Body of pancreas (tissue), 4 donors: Measurements from ENCODE around the gene CLDN4.

Experiments used
- POLR2A ChIP-seq, 3 donors: fragments of 450-650 bp; IDR thresholded peaks; one replicate each; pipeline ENCODE4 v1.6.1; 2016; ENCODE audit warnings: antibody characterized with exemption in 3 of 3, mild to moderate bottlenecking in 2 of 3
- TF ChIP-seq, protein P1 (sequence below), 7 experiments: fragments of 450-650 bp in 4 of 7; fragments of 200-600 bp in 3 of 7; sonication (generic) in 3 of 7; IDR thresholded peaks; one replicate each; pipeline ENCODE4 v1.5.1; 2016 to 2019; ENCODE audit warnings: antibody characterized with exemption in 7 of 7

GRCh38 chr7:73844131-73844547 lies 13.3 kb downstream of the CLDN4 start:
- TF ChIP-seq, protein P1, sequence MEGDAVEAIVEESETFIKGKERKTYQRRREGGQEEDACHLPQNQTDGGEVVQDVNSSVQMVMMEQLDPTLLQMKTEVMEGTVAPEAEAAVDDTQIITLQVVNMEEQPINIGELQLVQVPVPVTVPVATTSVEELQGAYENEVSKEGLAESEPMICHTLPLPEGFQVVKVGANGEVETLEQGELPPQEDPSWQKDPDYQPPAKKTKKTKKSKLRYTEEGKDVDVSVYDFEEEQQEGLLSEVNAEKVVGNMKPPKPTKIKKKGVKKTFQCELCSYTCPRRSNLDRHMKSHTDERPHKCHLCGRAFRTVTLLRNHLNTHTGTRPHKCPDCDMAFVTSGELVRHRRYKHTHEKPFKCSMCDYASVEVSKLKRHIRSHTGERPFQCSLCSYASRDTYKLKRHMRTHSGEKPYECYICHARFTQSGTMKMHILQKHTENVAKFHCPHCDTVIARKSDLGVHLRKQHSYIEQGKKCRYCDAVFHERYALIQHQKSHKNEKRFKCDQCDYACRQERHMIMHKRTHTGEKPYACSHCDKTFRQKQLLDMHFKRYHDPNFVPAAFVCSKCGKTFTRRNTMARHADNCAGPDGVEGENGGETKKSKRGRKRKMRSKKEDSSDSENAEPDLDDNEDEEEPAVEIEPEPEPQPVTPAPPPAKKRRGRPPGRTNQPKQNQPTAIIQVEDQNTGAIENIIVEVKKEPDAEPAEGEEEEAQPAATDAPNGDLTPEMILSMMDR (IDR thresholded peaks at IDR 0.05): no peak
- no peak for TF ChIP-seq POLR2A (IDR thresholded peaks at IDR 0.05)
